GM21529 (cell line): ENCODE data around the gene PCYT2.

Experiments
- ATAC-seq: cut with Tn5 transposase; IDR thresholded peaks from one replicate; pipeline ENCODE4 v1.9.1; 2021; ENCODE audit not compliant: unreplicated experiment

Gene PCYT2

GRCh38 chr17:81902023-81902652, 9.1 kb downstream of the PCYT2 start, which contains the start of gene NPB:
Gene NPB (plus strand): TSS chr17:81902238. CDS start chr17:81902278, 40 bp downstream.
- ATAC-seq, result no peak

- ATAC-seq, result no peak
Measured at GRCh38 chr17:81901167-81902022, 9.8 kb downstream of the PCYT2 start.

- ATAC-seq, result no peak
Measured at GRCh38 chr17:81900181-81900820, 10.9 kb downstream of the PCYT2 start.

- ATAC-seq, result no peak
Measured at GRCh38 chr17:81899514-81900166, 11.6 kb downstream of the PCYT2 start.

- no peak for ATAC-seq
Measured at GRCh38 chr17:81898885-81899284, 12.3 kb downstream of the PCYT2 start.

- no peak for ATAC-seq
Measured at GRCh38 chr17:81898029-81898866, 13.0 kb downstream of the PCYT2 start.

- no peak for ATAC-seq
Measured at GRCh38 chr17:81895400-81895799, 15.8 kb downstream of the PCYT2 start.

GRCh38 chr17:81891303-81891552, 20.0 kb downstream of the PCYT2 start:
- ATAC-seq, result peak; percentile 7

- peak; percentile 0 for ATAC-seq
Measured at GRCh38 chr17:81890447-81891302, 20.5 kb downstream of the PCYT2 start.

GRCh38 chr17:81889602-81890001, 21.6 kb downstream of the PCYT2 start:
- no peak for ATAC-seq

- ATAC-seq, result no peak
Measured at GRCh38 chr17:81888988-81889595, 22.1 kb downstream of the PCYT2 start.

- ATAC-seq, result no peak
Measured at GRCh38 chr17:81888105-81888987, 22.9 kb downstream of the PCYT2 start.

GRCh38 chr17:81885869-81886548, 25.2 kb downstream of the PCYT2 start:
- no peak for ATAC-seq

- ATAC-seq, result no peak
Measured at GRCh38 chr17:81885454-81885853, 25.7 kb downstream of the PCYT2 start.

- no peak for ATAC-seq
Measured at GRCh38 chr17:81884968-81885367, 26.2 kb downstream of the PCYT2 start.

GRCh38 chr17:81884520-81884919, 26.7 kb downstream of the PCYT2 start:
- no peak for ATAC-seq

GRCh38 chr17:81879121-81879520, 32.1 kb downstream of the PCYT2 start:
- ATAC-seq, result no peak

GRCh38 chr17:81878294-81878693, 32.9 kb downstream of the PCYT2 start:
- ATAC-seq, result no peak
